Measurements from ENCODE around the gene TRPM3.
"Not testable (repeated sequence)": the region's sequence is repeated elsewhere in the genome, so short reads cannot be mapped to it uniquely, and the experiment has no call there.

The TRPM3 gene

GRCh38 chr9:70811638-70812037, 309.8 kb downstream of the TRPM3 start:
- DNase-seq, result no peak

GRCh38 chr9:70806875-70807274, 314.5 kb downstream of the TRPM3 start:
- DNase-seq, result no peak

GRCh38 chr9:70805949-70806348, 315.5 kb downstream of the TRPM3 start:
- no peak for DNase-seq

GRCh38 chr9:70802758-70803436, 318.5 kb downstream of the TRPM3 start:
- no peak for DNase-seq

GRCh38 chr9:70802206-70802605, 319.2 kb downstream of the TRPM3 start:
- DNase-seq, result no peak

- DNase-seq, result no peak
Measured at GRCh38 chr9:70801181-70801829, 320.1 kb downstream of the TRPM3 start.

- no peak for DNase-seq
Measured at GRCh38 chr9:70798018-70798417, 323.4 kb downstream of the TRPM3 start.

GRCh38 chr9:70795841-70796240, 325.6 kb downstream of the TRPM3 start:
- no peak for DNase-seq

GRCh38 chr9:70792796-70793195, 328.6 kb downstream of the TRPM3 start:
- no peak for DNase-seq

- DNase-seq, result no peak
Measured at GRCh38 chr9:70791936-70792335, 329.5 kb downstream of the TRPM3 start.

- no peak for DNase-seq
Measured at GRCh38 chr9:70789086-70789485, 332.3 kb downstream of the TRPM3 start.

GRCh38 chr9:70784456-70784855, 337.0 kb downstream of the TRPM3 start:
- no peak for DNase-seq

- no peak for DNase-seq
Measured at GRCh38 chr9:70778568-70778967, 342.9 kb downstream of the TRPM3 start.

GRCh38 chr9:70773579-70773978, 347.8 kb downstream of the TRPM3 start:
- DNase-seq, result no peak

GRCh38 chr9:70772601-70773000, 348.8 kb downstream of the TRPM3 start:
- no peak for DNase-seq

- DNase-seq, result no peak
Measured at GRCh38 chr9:70765946-70766345, 355.5 kb downstream of the TRPM3 start.

GRCh38 chr9:70761139-70761670, 360.2 kb downstream of the TRPM3 start:
- DNase-seq, result no peak

GRCh38 chr9:70760228-70760627, 361.2 kb downstream of the TRPM3 start:
- no peak for DNase-seq

- no peak for DNase-seq
Measured at GRCh38 chr9:70753311-70753710, 368.1 kb downstream of the TRPM3 start.

GRCh38 chr9:70749066-70749465, 372.4 kb downstream of the TRPM3 start:
- no peak for DNase-seq

GRCh38 chr9:70747261-70747718, 374.1 kb downstream of the TRPM3 start:
- peak; percentile 85 for DNase-seq

GRCh38 chr9:70746760-70747159, 374.7 kb downstream of the TRPM3 start:
- DNase-seq, result peak; percentile 18

GRCh38 chr9:70746316-70746715, 375.1 kb downstream of the TRPM3 start:
- no peak for DNase-seq

GRCh38 chr9:70724794-70725193, 396.6 kb downstream of the TRPM3 start:
- not testable (repeated sequence) for DNase-seq

All from NCI-H1048 (cell line).